ENCODE measurements around the gene KIAA1328.

DNA sequence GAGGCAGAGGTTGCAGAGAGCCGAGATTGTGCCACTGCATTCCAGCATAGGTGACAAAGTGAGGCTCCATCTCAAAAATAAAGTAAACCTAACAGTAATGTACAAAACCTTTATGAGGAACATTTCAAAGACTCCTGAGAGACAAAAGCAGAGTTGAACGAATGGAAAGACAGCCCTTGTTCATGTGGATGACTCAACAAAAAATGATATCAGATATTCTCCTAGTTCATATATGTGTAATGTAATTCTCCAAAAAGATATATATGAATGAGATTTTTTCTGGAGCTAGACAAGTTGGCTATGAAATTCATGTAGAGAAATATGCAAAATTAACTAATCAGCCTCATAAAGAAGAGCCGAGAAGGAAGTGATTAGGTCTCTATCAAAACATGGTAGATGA is 61.7 kb downstream of the KIAA1328 start:
- TF ChIP-seq CEBPB (IDR thresholded peaks at IDR 0.05) (no peak), EGR1 (IDR thresholded peaks at IDR 0.05) (no peak)
